Measurements from ENCODE around the gene TBC1D3I.
"Not testable (repeated sequence)": the region's sequence is repeated elsewhere in the genome, so short reads cannot be mapped to it uniquely, and the experiment has no call there.

DNA sequence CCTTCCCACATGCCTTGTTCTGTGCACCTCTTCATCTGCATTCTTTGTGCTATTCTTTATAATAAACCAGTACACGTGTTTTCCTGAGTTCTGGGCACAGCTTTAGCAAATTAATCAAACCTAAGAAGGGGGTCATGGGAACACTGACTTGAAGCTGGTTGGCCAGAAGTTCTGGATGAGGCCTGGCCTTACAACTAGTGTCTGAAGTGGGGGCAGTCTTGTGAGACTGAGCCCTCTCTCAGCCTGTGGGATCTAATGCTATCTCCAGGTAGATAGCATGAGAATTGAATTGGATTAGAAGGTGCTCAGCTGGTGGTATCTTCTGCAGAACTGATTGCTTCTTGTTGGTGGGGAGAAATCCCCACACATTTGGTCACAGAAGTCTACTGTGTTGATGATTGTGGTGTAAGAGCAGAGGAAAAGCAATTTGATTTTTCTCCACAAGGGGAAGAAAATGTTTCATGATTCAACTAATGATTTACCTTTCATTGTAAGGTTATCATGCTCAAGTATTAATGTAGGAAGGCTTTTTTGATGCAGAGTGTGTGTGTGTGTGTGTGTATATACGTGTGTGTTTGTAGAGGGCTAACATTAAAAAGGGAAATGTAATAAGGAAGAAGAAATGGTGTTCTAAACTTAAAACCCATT lies 25.7 kb upstream of the TBC1D3I start:
- not testable (repeated sequence) for TF ChIP-seq POLR2A (IDR thresholded peaks at IDR 0.05)
- TF ChIP-seq, protein P1, sequence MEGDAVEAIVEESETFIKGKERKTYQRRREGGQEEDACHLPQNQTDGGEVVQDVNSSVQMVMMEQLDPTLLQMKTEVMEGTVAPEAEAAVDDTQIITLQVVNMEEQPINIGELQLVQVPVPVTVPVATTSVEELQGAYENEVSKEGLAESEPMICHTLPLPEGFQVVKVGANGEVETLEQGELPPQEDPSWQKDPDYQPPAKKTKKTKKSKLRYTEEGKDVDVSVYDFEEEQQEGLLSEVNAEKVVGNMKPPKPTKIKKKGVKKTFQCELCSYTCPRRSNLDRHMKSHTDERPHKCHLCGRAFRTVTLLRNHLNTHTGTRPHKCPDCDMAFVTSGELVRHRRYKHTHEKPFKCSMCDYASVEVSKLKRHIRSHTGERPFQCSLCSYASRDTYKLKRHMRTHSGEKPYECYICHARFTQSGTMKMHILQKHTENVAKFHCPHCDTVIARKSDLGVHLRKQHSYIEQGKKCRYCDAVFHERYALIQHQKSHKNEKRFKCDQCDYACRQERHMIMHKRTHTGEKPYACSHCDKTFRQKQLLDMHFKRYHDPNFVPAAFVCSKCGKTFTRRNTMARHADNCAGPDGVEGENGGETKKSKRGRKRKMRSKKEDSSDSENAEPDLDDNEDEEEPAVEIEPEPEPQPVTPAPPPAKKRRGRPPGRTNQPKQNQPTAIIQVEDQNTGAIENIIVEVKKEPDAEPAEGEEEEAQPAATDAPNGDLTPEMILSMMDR (IDR thresholded peaks at IDR 0.05): not testable (repeated sequence)
